Left lobe of liver (tissue), 2 donors: ENCODE measurements around the gene SEPTIN14. TPM values are rescaled to one million over a fixed set of nuclear protein-coding genes. Genes with fewer than 3 reads are reported as not detected.
"Not testable (repeated sequence)": the region's sequence is repeated elsewhere in the genome, so short reads cannot be mapped to it uniquely, and the experiment has no call there.

Experiments
- ATAC-seq: fragments of 200-7000 bp; cut with Tn5 transposase; one replicate; pipeline ENCODE4 v1.9.1; 2020; ENCODE audit warnings: mild to moderate bottlenecking, moderate library complexity
- DNase-seq: peaks from one replicate; pipeline ENCODE4 v3.0.0-alpha.2; 2020; ENCODE audit warnings: low spot score
- total RNA-seq: library from RNA; stranded (reverse); gene quantifications from one replicate; pipeline ENCODE4 v1.2.1, GENCODE V29; 2021
- donor health status: DM: no; HTN: no; CAD: no; lungs with moderate emphysema.
- donor health status: DM: no; HTN: yes; CAD: no.

SEPTIN14 gene
- not detected for total RNA-seq

DNA sequence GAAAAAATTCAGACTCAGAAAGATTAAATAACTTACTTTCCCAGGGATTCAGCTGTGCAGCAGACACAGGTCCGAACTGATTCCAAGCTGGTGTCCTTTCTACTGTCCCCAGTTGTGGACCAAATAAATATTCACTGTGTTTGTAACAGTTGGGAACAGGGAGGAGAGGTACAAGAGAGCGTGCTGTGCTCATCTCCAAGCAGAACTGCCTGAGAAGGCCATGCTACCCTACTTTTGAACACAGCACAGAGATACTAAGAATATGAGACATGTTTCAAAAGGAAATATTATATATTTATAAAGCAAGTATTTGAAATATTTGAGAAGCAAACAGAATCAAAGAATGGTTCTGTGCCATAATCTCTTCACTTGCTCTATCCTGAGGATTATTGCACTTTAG lies at the start of gene SEPTIN14:
Gene SEPTIN14 (minus strand): TSS at position 101 of the 400 bp plus-strand sequence. CDS start 756 bp downstream, outside the sequence.
- not testable (repeated sequence) for DNase-seq, ATAC-seq

DNA sequence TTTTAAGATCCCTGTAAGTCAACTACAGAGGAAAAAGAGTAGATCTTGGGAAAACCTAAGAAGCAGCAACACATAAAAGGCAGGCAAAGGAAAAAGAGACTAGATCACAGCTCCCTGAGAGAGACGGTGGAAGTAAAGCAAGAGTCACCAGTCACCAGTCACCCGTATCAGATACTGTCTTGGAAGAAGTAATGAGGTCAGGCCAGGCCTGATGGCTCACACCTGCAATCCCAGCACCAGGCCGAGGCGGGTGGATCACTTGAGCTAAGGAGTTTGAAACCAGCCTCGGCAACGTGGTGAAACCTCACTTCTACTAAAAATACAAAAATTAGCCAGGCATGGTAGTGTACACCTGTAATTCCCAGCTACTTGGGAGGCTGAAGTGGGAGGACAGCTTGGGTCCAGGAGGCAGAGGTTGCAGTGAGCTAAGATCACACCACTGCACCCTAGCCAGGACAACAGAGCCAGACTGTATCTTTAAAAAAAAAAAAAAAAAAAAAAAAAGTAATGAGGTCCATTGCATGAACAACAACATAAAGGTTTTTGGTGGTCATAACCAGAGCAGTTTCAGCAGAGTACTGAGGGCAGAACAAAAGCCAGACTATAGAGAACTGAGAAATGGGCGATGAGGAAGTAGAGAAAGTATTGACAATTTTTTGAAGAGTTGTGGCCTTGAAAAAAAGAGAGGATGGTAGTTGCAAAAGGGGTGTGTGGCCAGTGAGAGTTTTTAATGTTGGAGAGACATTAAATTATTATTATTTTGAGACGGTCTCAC lies 41.6 kb upstream of the SEPTIN14 start:
- ATAC-seq = no peak
- no peak for DNase-seq

DNA sequence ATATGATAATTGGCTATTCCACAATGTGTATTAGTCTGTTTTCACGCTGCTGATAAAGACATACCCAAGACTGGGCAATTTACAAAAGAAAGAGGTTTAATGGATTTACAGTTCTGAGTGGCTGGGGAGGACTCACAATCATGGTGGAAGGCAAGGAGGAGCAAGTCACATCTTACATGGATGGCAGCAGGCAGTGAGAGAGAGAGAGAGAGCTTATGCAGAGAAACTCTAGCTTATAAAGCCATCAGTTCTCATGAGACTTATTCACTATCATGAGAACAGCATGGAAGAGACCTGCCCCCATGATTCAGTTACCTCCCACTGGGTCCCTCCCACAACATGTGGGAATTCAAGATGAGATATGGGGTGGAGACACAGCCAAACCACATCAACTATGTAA lies 38.5 kb upstream of the SEPTIN14 start:
- not testable (repeated sequence) for ATAC-seq, DNase-seq

DNA sequence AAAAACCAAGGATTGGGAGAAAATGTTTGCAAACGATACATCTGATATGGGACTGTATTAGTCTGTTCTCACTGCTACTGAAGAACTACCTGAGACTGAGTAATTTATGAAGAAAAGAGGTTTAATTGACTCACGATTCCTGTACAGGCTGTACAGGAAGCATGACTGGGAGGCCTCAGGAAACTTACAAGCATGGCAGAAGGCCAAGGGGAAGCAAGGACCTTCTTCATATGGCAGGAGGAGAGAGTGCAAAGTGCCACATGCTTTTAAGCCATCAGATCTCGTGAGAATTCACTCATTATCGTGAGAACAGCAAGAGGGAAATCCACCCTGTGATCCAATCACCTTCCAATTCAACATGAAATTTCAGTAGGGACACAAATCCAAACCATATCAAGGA lies 35.7 kb upstream of the SEPTIN14 start:
- ATAC-seq (no peak), DNase-seq (no peak)

DNA sequence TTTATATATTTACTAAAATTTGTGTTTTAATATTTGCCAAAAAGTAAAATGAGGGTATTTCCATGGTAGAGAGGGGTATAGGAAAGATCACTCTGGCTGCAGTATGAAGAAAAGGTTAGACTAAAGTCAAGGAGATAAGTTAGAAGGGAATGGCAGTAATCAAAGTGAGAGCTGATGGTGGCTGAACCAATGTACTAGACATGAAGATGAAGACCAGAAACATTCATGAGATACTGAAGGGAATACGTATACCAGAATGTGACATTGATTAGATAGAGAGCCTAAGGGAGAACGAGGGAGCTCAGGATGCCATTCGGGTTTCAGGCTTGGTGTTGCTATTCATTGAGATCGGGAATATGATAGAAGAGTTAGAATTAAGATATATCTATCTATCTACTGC lies 32.5 kb upstream of the SEPTIN14 start:
- no peak for ATAC-seq
- no peak for DNase-seq

DNA sequence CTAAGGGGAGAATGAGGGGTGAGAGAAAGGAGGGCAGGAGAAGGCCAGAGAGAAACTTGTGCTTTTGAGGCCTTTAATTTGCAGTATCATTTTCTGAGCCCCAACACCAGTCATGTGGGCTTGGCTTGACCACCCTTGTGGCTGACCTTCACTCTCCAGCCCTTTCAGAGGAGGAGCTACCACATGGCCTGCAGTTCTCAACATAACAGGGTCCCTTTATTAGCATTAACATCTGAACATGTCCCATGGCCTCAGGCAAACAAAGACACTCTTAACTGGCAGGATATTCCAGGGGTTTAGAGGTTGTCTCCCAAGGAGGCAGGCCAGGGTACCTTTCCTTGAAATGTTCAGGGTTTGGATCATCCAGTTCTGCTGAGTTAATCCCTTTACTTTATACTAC lies 31.4 kb upstream of the SEPTIN14 start:
- DNase-seq (no peak), ATAC-seq (no peak)

DNA sequence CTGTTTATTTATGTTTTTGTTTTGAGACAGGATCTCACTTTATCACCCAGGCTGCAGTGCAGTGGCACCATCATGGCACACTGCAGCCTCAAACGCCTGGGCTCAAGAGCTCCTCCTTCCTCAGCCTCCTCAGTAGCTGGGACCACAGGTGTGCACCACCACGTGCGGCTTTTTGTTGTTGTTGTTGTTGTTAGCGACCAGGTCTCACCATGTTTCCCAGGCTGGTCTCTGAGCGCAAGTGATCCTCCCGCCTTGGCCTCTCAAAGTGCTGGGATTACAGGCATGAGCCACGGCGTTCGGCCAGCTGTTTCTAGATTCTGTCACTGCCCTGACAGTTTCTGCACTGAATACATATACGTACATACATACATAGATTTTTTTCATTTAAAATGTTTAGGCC lies 25.8 kb upstream of the SEPTIN14 start:
- not testable (repeated sequence) for DNase-seq, ATAC-seq

DNA sequence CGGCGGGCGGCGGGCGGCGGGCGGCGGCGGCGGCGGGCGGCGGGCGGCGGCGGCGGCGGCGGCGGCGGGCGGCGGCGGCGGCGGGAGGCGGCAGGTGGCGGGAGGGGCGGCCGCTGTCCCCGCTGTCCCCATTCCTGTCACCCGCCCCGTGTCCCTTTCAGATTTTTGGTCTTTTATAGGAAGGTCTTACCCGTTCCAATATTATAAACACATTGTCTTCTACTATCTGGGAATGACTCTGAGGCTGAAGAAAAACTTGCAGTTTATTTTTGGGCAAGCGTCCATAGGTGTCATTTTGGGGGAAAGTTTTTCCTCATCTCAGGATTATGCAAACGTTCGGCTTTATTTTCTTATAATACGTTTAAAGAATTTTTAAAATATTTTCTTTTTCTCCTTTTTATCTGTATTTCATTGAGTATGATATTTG lies 25.3 kb upstream of the SEPTIN14 start:
- DNase-seq = no peak

DNA sequence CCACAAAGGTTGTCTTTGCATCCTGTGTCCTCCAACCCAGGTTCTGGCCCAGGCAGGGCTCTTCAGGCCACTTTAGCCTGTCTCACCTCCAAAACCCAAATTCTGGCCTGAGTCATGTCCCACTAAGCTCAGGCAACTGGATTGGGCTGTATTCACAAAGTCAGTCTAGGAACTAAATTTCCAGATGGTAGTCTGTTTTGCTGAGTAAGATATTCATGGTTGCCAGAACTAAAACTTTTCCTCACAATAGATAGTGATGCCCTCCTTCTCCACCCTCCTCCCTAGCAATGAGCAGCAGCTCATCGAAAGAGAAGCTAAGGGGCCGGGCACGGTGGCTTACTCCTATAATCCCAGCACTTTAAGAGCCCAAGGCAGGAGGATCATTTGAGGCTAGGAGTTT lies 21.8 kb upstream of the SEPTIN14 start:
- no peak for ATAC-seq
- DNase-seq = no peak

More for the DNA sequence above, 25.3 kb upstream of the SEPTIN14 start:
- ATAC-seq = no peak

DNA sequence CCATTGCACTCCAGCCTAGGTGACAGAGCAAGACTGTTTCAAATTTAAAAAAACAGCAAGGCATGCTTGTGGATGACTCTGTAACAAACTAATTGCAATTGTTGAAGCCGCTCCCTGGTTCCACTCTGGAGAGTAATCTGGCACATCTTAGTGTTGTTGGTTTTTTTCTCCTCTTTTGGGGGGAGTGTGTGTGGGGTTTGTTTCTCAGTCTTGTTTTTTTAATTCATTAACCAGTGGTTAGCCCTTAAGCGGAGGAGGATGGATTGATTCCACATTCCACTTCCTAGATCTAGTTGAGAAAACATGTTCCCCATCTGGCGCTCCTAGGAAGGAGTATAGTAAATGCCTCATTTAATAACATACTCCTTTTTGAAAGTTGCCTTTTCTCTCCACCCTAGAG lies 16.1 kb upstream of the SEPTIN14 start:
- DNase-seq (no peak), ATAC-seq (no peak)

DNA sequence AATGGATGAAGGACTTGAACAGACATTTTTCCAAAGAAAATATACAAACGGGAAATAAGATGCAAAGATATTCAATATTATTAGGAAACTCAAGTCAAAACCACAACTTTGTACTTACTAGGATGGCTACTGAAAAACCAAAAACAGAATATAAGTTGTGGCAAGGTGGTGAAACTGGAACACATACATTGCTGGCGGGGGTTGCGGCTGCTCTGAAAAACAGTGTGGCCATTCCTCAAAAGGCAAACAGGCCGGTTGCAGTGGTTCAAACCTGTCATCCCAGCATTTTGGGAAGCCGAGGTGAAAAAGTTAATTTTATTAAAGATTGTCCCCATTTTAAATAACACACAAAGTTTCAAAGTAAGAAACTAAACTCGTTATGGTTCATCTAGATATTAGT lies 14.8 kb upstream of the SEPTIN14 start:
- ATAC-seq (no peak), DNase-seq (no peak)

DNA sequence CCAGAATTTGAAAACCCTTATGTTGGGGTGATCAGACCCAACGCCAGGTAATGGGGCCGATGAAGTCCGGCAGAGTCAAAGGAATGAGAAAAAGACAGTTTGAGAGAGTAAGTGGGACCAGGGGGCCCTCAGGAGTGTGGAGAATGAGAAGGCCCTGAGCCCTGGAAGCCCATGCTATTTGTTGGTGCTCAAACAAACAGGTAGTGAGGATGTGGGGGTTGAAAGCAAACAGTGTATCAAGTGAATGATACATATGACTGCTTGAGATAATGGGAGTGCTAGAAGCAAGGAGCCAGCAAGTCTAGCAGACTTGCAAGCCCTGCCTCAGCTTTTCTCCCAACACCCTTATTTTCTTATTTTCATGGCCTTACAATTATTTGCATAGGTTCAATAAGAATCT lies 11.2 kb upstream of the SEPTIN14 start:
- ATAC-seq = no peak
- no peak for DNase-seq

DNA sequence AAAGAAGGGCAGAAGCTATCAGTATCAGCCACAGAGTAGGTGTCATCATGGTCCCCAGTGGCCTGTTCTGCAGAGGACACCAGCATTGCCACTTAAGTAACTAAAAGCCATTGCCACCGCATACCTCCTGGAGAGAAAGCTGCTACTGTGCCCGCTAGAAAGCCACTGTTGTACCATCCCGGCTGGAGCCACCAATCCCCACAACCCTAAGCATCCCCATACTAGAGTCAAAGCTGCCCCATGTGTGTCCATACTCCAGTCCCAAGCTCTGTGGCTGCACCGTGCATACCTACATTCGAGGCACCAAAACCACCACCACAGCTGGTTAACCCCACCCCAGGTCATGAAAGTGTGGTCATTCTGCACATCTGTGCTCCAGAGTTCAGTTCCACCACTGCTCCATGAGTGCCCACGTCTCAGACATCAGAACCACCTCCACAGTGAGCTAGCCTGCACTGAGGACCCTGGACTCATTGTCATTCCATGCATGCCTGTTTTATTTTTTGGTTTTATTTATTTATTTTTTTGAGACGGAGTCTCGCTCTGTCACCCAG lies 9.5 kb upstream of the SEPTIN14 start:
- ATAC-seq (no peak), DNase-seq (no peak)

DNA sequence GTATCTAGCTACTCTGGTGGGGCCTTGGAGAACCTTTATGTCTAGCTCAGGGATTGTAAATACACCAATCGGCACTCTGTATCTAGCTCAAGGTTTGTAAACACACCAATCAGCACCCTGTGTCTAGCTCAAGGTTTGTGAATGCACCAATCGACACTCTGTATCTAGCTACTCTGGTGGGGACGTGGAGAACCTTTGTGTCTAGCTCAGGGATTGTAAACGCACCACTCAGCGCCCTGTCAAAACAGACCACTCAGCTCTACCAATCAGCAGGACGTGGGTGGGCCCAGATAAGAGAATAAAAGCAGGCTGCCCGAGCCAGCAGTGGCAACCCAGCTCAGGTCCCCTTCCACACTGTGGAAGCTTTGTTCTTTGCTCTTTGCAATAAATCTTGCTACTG lies 6.4 kb upstream of the SEPTIN14 start:
- not testable (repeated sequence) for DNase-seq, ATAC-seq

DNA sequence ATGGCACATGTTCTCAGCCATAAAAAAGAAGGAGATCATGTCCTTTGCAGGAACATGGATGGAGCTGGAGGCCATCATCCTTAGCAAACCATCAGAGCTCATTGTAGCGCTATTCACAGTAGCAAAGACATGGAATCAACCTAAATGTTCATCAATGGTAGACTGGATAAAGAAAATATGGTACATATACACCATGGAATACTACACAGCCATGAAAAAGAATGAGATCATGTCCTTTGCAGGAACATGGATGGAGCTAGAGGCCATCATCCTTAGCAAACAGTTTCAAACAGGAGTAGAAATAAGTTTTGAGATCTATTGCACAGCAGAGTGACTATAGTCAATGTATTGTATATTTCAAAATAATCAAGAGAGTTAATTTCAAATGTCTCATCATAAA lies 17.4 kb downstream of the SEPTIN14 start:
- not testable (repeated sequence) for DNase-seq, ATAC-seq

DNA sequence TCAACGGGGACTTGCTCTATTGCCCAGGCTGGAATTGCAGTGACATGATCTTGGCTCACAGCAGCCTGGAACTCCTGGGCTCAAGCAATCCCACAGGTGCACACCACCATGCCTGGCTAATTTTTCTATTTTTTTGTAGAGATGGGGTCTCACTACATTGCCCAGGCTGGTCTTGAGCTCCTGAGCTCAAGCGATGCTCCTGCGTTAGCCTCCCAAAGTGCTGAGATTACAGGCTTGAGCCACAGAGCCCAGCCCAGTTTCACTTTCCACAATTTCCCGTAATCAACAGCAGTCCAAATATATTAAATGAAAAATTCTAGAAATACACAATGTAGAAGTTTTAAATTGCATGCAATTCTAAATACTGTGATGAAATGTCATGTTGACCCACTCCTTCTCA lies 24.0 kb downstream of the SEPTIN14 start:
- ATAC-seq (no peak), DNase-seq (no peak)

DNA sequence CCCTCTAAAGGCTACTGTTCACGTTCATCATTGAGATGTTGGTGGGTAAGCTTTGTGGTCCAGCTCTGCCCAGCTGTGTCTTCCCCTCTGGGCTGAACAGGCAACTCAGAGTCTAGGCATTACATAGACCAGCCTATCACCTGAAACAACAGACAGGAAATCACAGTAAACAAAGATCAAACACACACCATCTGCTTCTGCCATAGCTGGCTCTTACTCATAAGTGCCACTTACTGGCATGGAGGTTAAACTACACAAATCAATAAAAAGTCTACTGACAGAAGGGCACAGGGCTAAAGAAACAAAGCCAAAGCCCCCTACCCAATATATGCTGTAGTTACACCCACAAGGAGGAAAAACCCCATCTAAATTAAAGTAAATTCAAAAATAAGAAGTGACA lies 35.0 kb downstream of the SEPTIN14 start:
- DNase-seq = no peak
- no peak for ATAC-seq

DNA sequence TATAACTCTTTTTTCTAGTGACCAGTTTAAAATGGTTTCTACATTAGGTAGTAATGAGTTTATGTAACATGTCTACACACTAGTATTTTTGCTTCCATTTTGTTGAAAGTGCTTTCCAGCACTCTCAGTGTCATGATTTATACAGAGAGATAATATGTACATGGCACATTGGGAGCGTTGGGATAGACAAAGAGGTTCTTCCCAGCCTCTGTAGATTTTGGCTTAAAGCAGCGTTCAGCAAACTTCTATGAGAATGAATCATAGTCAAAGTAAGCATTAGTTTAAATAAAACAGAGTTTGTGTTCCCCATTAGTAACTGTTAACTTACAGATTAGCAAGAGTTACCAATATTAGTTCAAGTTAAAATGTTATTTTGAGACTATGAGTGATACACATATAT lies 43.9 kb downstream of the SEPTIN14 start:
- ATAC-seq = no peak
- no peak for DNase-seq

DNA sequence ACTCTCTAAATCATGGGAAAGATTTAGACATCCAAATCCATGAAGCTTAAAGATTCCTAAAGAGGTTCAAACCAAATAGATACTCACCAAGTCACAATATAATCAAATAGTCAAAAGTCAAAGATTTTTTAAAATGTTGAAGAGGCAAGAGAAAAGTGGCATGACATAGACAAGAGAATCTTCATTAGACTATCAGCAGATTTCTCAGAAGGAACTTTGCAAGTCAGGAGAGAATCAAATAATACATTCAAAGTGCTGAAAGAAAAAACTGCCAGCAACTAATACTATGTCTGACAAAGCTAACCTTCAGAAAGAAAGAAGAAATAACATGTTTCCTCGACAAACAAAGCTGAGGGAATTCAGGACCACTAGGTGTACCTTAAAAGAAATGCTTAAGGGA lies 65.3 kb downstream of the SEPTIN14 start:
- DNase-seq, ATAC-seq: not testable (repeated sequence)

DNA sequence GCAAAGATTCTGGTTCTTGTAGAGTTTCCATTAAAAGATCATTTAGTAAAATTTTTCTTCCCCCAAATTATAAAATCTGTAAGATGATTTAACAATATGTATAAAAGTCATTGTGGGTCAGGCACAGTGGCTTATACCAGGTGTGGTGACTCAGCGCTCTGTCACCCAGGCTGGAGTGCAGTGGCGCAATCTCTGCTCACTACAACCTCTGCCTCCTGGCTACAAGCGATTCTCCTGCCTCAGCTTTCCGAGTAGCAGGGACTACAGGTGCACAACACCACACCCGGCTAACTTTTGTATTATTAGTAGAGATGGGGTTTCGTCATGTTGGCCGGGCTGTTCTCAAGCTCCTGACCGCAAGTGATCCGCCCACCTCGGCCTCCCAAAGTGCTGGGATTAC lies 68.0 kb downstream of the SEPTIN14 start:
- no peak for DNase-seq
- ATAC-seq = no peak

DNA sequence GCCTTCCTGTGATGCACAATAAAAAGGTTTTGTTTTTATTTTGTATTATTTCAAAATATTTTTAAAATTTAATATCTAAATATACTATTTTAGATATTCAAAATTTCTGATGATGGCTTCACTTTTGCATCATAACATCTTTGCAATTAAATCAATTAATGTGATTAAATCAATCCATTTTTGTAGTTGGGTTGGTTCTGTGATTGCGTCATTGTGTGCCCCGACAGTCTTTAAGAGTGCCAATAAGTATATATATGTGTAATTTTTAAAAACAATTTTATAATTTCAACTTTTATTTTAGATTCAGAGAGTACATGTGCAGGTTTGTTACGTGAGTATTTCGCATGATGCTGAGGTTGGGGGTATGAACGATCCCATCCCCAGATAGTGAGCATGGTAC lies 70.5 kb downstream of the SEPTIN14 start:
- ATAC-seq (no peak), DNase-seq (no peak)

DNA sequence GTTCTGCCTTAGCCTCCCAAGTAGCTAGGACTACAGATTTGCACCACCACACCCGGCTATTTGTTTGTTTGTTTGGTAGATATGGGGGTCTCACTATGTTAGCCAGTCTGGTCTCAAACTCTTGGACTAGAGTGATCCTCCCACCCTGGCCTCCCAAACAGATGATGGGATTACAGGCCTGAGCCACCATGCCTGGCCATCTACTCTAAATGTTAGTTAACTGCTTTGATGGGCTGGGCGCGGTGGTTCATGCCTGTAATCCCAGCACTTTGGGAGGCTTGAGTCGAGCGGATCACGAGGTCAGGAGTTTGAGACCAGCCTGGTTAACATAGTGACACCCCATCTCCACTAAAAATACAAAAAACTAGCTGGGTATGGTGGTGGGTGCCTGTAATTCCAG lies 74.8 kb downstream of the SEPTIN14 start:
- ATAC-seq = no peak
- DNase-seq = no peak

DNA sequence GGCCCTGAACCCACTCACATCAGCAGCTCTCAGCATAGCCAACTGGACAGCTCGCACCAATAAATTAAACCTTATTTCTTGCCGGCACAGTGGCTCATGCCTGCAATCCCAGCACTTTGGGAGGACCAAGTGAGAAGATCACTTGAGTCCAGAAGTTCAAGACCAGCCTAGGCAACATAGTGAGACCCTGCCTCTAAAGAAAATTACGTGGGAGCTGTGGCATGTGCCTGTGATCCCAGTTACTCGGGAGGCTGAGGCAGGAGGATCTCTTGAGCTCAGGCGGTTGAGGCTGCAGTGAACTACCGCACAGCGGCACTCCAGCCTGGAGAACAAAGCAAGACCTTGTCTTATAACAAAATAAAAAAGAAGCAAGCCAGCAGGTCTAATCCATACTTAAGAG lies 75.7 kb downstream of the SEPTIN14 start:
- no peak for DNase-seq

More for the DNA sequence above, 75.7 kb downstream of the SEPTIN14 start:
- no peak for ATAC-seq
